Measurements from ENCODE around the gene OLFML1.

OLFML1 gene

DNA sequence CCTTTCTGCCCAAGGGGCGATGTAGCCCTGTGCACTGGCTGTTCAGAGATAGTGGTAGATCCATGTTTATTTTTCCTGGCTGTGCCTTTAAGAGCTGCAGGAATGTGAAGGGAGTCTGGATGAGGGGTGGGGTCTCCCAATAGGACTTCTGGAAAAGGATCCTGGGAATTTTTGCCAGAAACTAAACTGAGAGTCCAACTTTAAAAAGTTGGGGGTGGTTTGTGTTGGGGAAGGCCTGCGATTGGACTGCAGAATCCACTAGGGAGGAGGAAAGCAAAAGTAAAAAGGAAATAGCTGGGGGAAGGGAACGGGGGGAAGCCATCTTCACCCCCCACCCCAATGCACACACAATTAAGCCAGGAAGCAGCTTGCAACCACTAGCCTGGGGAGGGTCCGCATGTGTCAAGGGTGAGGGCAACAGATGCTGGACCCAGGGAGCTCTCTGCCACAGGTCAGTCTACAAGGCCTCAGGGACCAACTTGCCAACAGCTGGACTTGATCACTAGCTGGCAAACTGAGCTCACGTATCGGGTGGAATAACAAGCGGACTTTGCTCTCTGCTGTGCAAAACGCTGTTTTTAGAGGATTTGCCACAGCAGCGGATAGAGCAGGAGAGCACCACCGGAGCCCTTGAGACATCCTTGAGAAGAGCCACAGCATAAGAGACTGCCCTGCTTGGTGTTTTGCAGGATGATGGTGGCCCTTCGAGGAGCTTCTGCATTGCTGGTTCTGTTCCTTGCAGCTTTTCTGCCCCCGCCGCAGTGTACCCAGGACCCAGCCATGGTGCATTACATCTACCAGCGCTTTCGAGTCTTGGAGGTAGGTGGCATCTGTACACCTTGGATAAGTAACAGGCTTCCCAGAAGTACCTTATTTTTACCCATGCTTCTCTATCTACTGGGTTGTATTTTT lies at the start of gene OLFML1:
TSS of gene OLFML1 (plus strand) at position 321 of the 912 bp plus-strand sequence. CDS start at position 691, 370 bp downstream.
- no peak for DNase-seq (ENCODE audit: low read depth)

- no peak for DNase-seq (ENCODE audit: low read depth)
Measured at GRCh38 chr11:7436146-7436545, 49.2 kb upstream of the OLFML1 start.

- no peak for DNase-seq (ENCODE audit: low read depth)
Measured at GRCh38 chr11:7436657-7437056, 48.6 kb upstream of the OLFML1 start.

GRCh38 chr11:7437696-7438095 lies 47.6 kb upstream of the OLFML1 start:
- no peak for DNase-seq (ENCODE audit: low read depth)

DNA sequence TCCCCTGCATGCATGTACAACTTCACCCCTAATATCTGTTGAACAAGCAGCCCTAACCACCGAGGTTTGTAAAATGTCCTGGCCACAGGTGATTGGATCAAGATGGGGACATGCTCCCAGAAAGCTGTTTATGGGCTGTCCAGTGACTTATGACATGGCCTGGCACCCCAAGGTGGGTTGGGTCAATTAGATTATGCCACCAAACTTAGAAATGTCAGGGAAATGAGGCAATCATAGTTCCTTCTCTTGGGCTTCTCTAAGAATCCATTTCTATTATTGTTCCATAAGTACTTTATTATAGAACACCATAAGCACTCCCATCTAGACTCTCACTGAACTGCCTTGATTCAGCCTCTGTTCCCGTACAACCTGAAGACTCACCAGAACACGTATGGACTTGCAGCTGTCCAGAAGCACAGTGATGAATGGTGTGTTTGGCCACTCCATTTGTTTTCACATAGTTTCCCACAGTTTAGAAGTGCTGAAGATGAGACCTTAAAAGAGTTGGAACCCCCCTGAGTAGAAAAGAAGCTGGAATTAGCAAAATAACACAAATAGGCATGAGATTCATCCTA lies 45.5 kb upstream of the OLFML1 start:
- no peak for DNase-seq (ENCODE audit: low read depth)

GRCh38 chr11:7442588-7443215 lies 42.6 kb upstream of the OLFML1 start:
- DNase-seq (ENCODE audit: low read depth) = peak; percentile 37

GRCh38 chr11:7444091-7444981 lies 41.0 kb upstream of the OLFML1 start:
- no peak for DNase-seq (ENCODE audit: low read depth)

DNA sequence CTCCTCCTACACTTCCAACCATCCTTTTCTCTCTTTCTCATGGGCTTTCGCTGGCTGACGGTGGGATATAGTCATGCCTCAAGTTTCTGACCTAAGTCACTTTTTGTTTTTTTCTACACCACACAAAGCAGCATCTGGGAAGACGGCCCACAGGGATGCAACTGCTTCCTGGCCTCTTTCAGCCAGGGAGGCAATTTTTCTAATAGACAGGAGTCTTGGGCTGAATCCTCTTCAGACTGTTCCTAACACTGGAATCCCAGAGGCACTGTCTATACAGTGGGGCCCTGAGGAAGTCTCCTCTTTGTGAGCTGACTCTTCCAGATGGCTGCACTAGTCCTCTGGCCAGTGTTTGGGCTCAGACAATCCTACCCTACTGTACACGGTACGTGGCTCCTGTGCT lies 39.7 kb upstream of the OLFML1 start:
- no peak for DNase-seq (ENCODE audit: low read depth)

DNA sequence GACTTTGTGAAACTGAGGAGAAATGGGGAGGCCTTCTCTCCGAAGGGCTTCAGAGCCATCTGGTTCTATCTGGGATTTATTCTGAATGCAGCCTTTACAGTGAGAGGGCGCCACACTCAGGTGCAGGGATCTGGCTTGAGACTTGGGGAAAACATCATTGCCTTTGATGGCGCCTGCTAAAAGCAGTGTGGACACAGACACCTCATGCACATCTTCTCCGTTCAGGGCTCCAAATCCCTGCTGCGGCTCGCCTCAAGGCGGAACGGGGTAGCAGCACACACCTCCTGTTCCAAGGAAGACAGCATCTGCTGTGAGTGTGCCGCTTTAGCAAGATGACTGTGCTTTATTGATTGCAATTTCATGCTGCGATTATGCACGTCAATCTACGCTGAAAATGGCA lies 37.1 kb upstream of the OLFML1 start:
- no peak for DNase-seq (ENCODE audit: low read depth)

DNA sequence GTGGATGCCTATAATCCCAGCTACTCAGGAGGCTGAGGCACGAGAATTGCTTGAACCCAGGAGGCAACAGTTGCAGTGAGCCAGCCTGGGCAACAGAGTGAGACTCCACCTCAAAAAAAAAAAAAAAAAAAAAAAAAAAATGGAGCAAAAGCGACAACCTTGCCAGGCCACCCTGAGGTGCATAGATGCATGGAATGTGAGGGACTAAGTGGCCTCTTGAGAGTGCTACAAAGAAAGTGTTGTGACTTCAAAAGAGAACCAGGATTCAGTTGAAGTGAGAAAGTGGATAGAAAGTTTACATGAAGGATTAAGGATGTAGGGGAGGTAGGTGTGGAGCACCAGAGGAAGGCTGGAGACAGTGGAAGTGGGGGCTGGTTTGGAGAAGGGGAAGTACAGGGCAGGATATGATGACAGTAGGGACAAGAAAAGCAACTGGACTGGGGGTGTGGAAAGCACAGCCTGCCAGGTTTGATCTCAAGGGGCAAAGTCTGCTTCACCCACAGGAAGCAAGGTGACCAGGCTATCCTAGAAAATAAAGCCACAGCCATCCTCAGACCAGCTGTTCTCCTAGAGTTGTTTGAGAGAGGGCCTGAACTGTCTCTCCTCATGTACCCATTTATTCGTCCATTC lies 36.0 kb upstream of the OLFML1 start:
- no peak for DNase-seq (ENCODE audit: low read depth)

- DNase-seq (ENCODE audit: low read depth) = no peak
Measured at GRCh38 chr11:7449841-7450214, 35.5 kb upstream of the OLFML1 start.

GRCh38 chr11:7450836-7451235 lies 34.5 kb upstream of the OLFML1 start:
- no peak for DNase-seq (ENCODE audit: low read depth)

GRCh38 chr11:7451520-7451919 lies 33.8 kb upstream of the OLFML1 start:
- DNase-seq (ENCODE audit: low read depth) = no peak

- no peak for DNase-seq (ENCODE audit: low read depth)
Measured at GRCh38 chr11:7451952-7452494, 33.3 kb upstream of the OLFML1 start.

- no peak for DNase-seq (ENCODE audit: low read depth)
Measured at GRCh38 chr11:7454854-7455253, 30.5 kb upstream of the OLFML1 start.

- no peak for DNase-seq (ENCODE audit: low read depth)
Measured at GRCh38 chr11:7457211-7457610, 28.1 kb upstream of the OLFML1 start.

- no peak for DNase-seq (ENCODE audit: low read depth)
Measured at GRCh38 chr11:7462706-7463105, 22.6 kb upstream of the OLFML1 start.

- no peak for DNase-seq (ENCODE audit: low read depth)
Measured at GRCh38 chr11:7467652-7468051, 17.7 kb upstream of the OLFML1 start.

- DNase-seq (ENCODE audit: low read depth) = no peak
Measured at GRCh38 chr11:7469351-7469865, 15.9 kb upstream of the OLFML1 start.

GRCh38 chr11:7471071-7471470 lies 14.2 kb upstream of the OLFML1 start:
- no peak for DNase-seq (ENCODE audit: low read depth)

DNA sequence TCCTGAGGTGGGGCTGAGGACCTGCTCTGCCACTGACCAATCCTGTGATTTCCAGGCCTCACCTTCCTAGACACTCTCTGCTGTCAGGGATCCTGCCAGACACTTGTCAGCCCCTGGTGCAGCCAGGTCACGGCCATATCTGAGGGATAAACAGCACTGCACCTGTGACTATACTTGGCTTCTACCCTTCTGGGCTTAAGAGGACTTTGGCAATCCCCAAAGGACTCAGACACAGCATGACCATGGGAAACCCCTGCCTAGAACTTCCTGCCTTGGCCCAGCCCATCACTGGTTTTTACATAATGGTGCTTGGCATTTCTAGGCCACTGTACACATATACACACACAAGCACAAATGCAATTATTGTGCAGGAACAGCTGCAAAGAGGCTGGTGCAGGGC lies 11.6 kb upstream of the OLFML1 start:
- DNase-seq (ENCODE audit: low read depth) = no peak

All from activated gamma-delta T cell treated with anti-CD3 and anti-CD28 coated beads, Interleukin-2, amount 50 U/mL, for 16 hours (primary cell).